Central memory CD4-positive, alpha-beta T cell (primary cell): ENCODE data around the gene HSD17B7.

Source experiments
- DNase-seq: peaks from one replicate; pipeline ENCODE4 v3.0.0; 2022

The HSD17B7 gene

DNA sequence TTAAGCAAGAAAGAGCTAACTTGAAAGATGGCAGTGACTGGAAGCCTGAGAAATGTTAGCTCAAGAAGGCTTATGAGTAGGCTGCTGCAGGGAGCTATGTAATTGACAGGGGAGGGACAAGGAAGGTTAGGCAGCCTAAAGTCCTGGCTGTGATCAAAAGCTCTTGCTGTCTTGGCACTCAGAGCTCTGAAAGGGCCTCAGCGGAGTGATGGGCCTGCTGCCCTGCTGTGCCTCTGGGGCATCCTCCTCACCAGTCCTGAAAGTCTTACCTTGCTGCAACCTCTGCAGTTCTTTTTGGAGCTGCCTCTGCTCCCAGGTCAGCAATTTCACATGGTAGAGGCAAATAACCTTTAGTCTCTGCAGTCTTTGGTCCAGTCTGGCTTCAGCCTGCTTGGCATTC is 68.7 kb downstream of the HSD17B7 start:
- DNase-seq: no peak

DNA sequence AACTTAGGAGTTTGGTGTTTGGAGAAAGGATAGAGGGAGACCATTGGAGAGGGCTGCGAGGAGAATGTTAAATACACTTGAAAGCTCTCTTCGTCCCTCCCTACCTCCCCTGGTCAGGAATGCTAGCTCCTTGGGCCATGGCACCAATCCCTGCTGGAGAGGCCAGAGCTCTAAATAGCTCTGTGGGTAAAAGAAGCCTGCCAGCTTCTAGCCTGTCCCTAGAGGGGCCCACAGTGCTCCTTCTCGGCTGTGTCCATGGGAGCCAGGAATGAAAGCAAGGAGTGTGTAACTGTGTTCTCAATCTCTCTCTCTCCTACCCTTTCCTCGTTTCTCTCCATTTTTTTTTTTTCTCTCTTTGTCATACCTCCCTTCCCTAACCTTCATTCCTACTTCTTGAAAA is 70.6 kb downstream of the HSD17B7 start, which contains the start of gene CCDC190:
Gene CCDC190 (minus strand): TSS at position 75 of the 400 bp plus-strand sequence. CDS start 1,529 bp downstream, outside the sequence.
- DNase-seq: no peak

DNA sequence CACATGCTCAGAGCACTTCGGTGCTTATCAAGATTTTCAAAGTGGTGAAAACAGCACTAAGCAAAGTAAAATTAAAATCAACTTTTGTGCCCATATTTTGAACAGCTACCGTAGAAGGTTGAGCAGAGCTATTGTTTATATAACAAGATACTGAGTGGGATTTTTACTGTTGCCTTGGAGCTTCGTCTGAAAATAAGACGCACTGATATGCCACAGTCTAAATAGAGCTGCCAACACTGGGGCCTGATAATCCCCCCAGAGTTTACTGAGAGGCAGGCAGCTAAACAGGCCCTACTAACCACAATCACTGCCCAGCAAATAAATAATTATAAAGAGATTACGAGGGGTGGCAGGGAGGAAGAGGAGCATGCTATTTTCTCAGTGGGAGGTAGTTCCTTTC is 71.1 kb downstream of the HSD17B7 start:
- DNase-seq: no peak
